HepG2 (cell line): Measurements from ENCODE around the gene NRL. TPM values are rescaled to one million over a fixed set of nuclear protein-coding genes. Genes with fewer than 3 reads are reported as not detected.

Experiments used
- AGO2 ChIP-seq: fragments of 200-400 bp; formaldehyde crosslinking; optimal IDR thresholded peaks from 2 replicates; pipeline ENCODE3; 2017; ENCODE audit warnings: mild to moderate bottlenecking, low read depth, low read length, moderate library complexity
- BORCS8-MEF2B ChIP-seq: sonication (generic); formaldehyde crosslinking; IDR thresholded peaks from 2 replicates; pipeline ENCODE4 v1.8.0; 2022; ENCODE audit warnings: mild to moderate bottlenecking, missing genetic modification reagents
- CBX5 ChIP-seq: sonication (generic); formaldehyde crosslinking; IDR thresholded peaks from 2 replicates; pipeline ENCODE4 v1.4.0; 2020; ENCODE audit warnings: missing genetic modification reagents, borderline replicate concordance
- FOSL2 ChIP-seq: sonication (generic); formaldehyde crosslinking; IDR thresholded peaks from 2 replicates; pipeline ENCODE4 v1.4.0; 2020; ENCODE audit warnings: missing genetic modification reagents
- GLMP ChIP-seq: sonication (generic); formaldehyde crosslinking; IDR thresholded peaks from 2 replicates; pipeline ENCODE4 v1.9.0; 2021; ENCODE audit warnings: missing genetic modification reagents, mild to moderate bottlenecking, borderline replicate concordance
- GZF1 ChIP-seq: sonication (generic); formaldehyde crosslinking; IDR thresholded peaks from 2 replicates; pipeline ENCODE4 v1.5.1; 2020; ENCODE audit warnings: mild to moderate bottlenecking, missing genetic modification reagents
- HDAC1 ChIP-seq: sonication (generic); formaldehyde crosslinking; IDR thresholded peaks from 2 replicates; pipeline ENCODE4 v1.5.1; 2020; ENCODE audit warnings: mild to moderate bottlenecking, missing genetic modification reagents
- KLF16 ChIP-seq, 2 experiments: sonication (generic) in 1 of 2; formaldehyde crosslinking in 1 of 2; IDR thresholded peaks; 2 replicates each; pipeline versions ENCODE4 v1.6.1 to v1.8.0; 2016 to 2023; ENCODE audit warnings: missing genetic modification reagents in 2 of 2, missing compliant biosample characterization in 1 of 2
- MEF2D ChIP-seq: sonication (generic); formaldehyde crosslinking; IDR thresholded peaks from 2 replicates; pipeline ENCODE4 v1.5.1; 2020; ENCODE audit warnings: mild to moderate bottlenecking, missing genetic modification reagents
- MTA1 ChIP-seq: sonication (generic); formaldehyde crosslinking; IDR thresholded peaks from 2 replicates; pipeline ENCODE4 v1.4.0; 2020; ENCODE audit warnings: missing genetic modification reagents, mild to moderate bottlenecking, borderline replicate concordance
- NFE2L1 ChIP-seq: sonication (generic); formaldehyde crosslinking; IDR thresholded peaks from 2 replicates; pipeline ENCODE4 v1.4.0; 2020; ENCODE audit warnings: missing genetic modification reagents, mild to moderate bottlenecking, borderline replicate concordance
- NFYB ChIP-seq: sonication (generic); formaldehyde crosslinking; IDR thresholded peaks from 2 replicates; pipeline ENCODE4 v1.4.0; 2020; ENCODE audit warnings: missing genetic modification reagents
- NR2F6 ChIP-seq, 2 experiments: IDR thresholded peaks; 2 replicates each; pipeline ENCODE4 v1.6.1; 2016; ENCODE audit warnings: antibody characterized with exemption in 1 of 2, mild to moderate bottlenecking in 1 of 2
- PCBP2 ChIP-seq: fragments of 200-400 bp; formaldehyde crosslinking; optimal IDR thresholded peaks from 2 replicates; pipeline ENCODE3; 2018; ENCODE audit warnings: low read length, low read depth; ENCODE audit not compliant: poor library complexity, severe bottlenecking
- RBM39 ChIP-seq: fragments of 200-400 bp; formaldehyde crosslinking; IDR thresholded peaks from one replicate; pipeline ENCODE4 v1.6.1; 2018; ENCODE audit warnings: antibody characterized with exemption, mild to moderate bottlenecking, low read depth, low read length; ENCODE audit not compliant: poor library complexity, severe bottlenecking
- RFX1 ChIP-seq: fragments of 450-650 bp; IDR thresholded peaks from 2 replicates; pipeline ENCODE4 v1.6.1; 2017
- TCF12 ChIP-seq, 2 experiments: fragments of 450-650 bp in 1 of 2; sonication (generic) in 1 of 2; formaldehyde crosslinking in 1 of 2; IDR thresholded peaks; 2 replicates each; pipeline versions ENCODE4 v1.6.1 to v1.8.0; 2017 to 2022; ENCODE audit warnings: antibody characterized with exemption in 1 of 2, mild to moderate bottlenecking in 1 of 2, missing genetic modification reagents in 1 of 2, moderate library complexity in 1 of 2
- YEATS2 ChIP-seq: sonication (generic); formaldehyde crosslinking; IDR thresholded peaks from 2 replicates; pipeline ENCODE4 v1.4.0; 2020; ENCODE audit warnings: missing genetic modification reagents, borderline replicate concordance
- ZMAT5 ChIP-seq: sonication (generic); formaldehyde crosslinking; IDR thresholded peaks from 2 replicates; pipeline ENCODE4 v1.5.0; 2020; ENCODE audit warnings: mild to moderate bottlenecking, low read depth, missing genetic modification reagents, borderline replicate concordance
- ZNF383 ChIP-seq: sonication (generic); formaldehyde crosslinking; IDR thresholded peaks from 2 replicates; pipeline ENCODE4 v1.4.0; 2020; ENCODE audit warnings: missing genetic modification reagents, mild to moderate bottlenecking, borderline replicate concordance
- polyA plus RNA-seq, 8 experiments: library from polyadenylated mRNA; depleted of rRNA in 3 of 8; stranded (reverse) in 7 of 8; unstranded in 1 of 8; fragments of >200 nt; fragmentation: Illumina TruSeq in 4 of 8; extraction: Trizol in 4 of 8; gene quantifications; 2 replicates each; pipeline versions ENCODE4 v1.2.1 to v1.2.3, GENCODE V29; 2011 to 2016; ENCODE audit warnings: low read depth in 4 of 8, missing spikeins in 1 of 8, mixed read lengths in 1 of 8; ENCODE audit not compliant: insufficient read depth in 1 of 8
- total RNA-seq, 5 experiments: library from RNA; depleted of rRNA; stranded (reverse); fragments of >200 nt; fragmentation: Illumina TruSeq; extraction: Trizol; gene quantifications; 2 replicates each; pipeline ENCODE4 v1.2.3, GENCODE V29; 2016; ENCODE audit warnings: low read depth in 1 of 5
- TF ChIP-seq, protein P1 (sequence below): IDR thresholded peaks from 2 replicates; pipeline ENCODE4 v1.6.1; 2018; ENCODE audit warnings: missing genetic modification reagents, mild to moderate bottlenecking, missing compliant biosample characterization
- TF ChIP-seq, protein P2 (sequence below): sonication (generic); formaldehyde crosslinking; IDR thresholded peaks from 2 replicates; pipeline ENCODE4 v1.5.0; 2020; ENCODE audit warnings: mild to moderate bottlenecking, missing genetic modification reagents
- TF ChIP-seq, protein P3 (sequence below): sonication (generic); formaldehyde crosslinking; IDR thresholded peaks from 2 replicates; pipeline ENCODE4 v1.4.0; 2020; ENCODE audit warnings: mild to moderate bottlenecking, missing genetic modification reagents

The NRL gene
- total and polyA plus RNA-seq, 2 of the 13 experiments (the other 11 are each of a cell fraction or from before 2014, with no cell fraction given), result 2.5 to 4.7 TPM

GRCh38 chr14:24146978-24147760 lies 32.4 kb upstream of the NRL start, which contains the start of gene RNF31 (continued):
- peak; percentile 14 for TF ChIP-seq PCBP2
- no peak; the same call in 1 of the 2 replicates for TF ChIP-seq ZNF383 (CRISPR knock-in tag)
- TF ChIP-seq GLMP, result no peak
- no peak for TF ChIP-seq HDAC1
- 0 out of 2 replicates have a peak, but pooled peaks have one; percentile 39 for TF ChIP-seq CBX5
- peak; percentile 91 for TF ChIP-seq NFYB (CRISPR knock-in tag)
- peak; percentile 84 for TF ChIP-seq AGO2
- no peak; the same call in 1 of the 2 replicates for TF ChIP-seq NFE2L1 (CRISPR knock-in tag)
- peak in 1 of 2 experiments; percentile 72; a peak in 1 of 4 replicates for TF ChIP-seq KLF16 (CRISPR knock-in tag; IDR thresholded peaks at IDR 0.05)
- TF ChIP-seq TCF12 (IDR thresholded peaks at IDR 0.05), result no peak
- TF ChIP-seq TCF12 (CRISPR knock-in tag; IDR thresholded peaks at IDR 0.05), result no peak
- peak; percentile 84 for TF ChIP-seq BORCS8-MEF2B
- TF ChIP-seq, protein P1, sequence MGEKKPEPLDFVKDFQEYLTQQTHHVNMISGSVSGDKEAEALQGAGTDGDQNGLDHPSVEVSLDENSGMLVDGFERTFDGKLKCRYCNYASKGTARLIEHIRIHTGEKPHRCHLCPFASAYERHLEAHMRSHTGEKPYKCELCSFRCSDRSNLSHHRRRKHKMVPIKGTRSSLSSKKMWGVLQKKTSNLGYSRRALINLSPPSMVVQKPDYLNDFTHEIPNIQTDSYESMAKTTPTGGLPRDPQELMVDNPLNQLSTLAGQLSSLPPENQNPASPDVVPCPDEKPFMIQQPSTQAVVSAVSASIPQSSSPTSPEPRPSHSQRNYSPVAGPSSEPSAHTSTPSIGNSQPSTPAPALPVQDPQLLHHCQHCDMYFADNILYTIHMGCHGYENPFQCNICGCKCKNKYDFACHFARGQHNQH (CRISPR knock-in tag), result peak; percentile 32; the same call in 1 of the 2 replicates
- no peak; the same call in 1 of the 2 replicates for TF ChIP-seq NR2F6 (IDR thresholded peaks at IDR 0.05)
- peak; percentile 5; the same call in 1 of the 2 replicates for TF ChIP-seq NR2F6 (CRISPR knock-in tag; IDR thresholded peaks at IDR 0.05)
- TF ChIP-seq ZMAT5 (CRISPR knock-in tag), result no peak
- peak; percentile 52; the same call in 1 of the 2 replicates for TF ChIP-seq MTA1
- peak; percentile 94 for TF ChIP-seq RBM39
- peak; percentile 14; the same call in 1 of the 2 replicates for TF ChIP-seq GZF1 (CRISPR knock-in tag)
- no peak for TF ChIP-seq RFX1
- peak; percentile 68; the same call in 1 of the 2 replicates for TF ChIP-seq YEATS2 (CRISPR knock-in tag)
- TF ChIP-seq MEF2D, result peak; percentile 66; the same call in 1 of the 2 replicates
- TF ChIP-seq, protein P2, sequence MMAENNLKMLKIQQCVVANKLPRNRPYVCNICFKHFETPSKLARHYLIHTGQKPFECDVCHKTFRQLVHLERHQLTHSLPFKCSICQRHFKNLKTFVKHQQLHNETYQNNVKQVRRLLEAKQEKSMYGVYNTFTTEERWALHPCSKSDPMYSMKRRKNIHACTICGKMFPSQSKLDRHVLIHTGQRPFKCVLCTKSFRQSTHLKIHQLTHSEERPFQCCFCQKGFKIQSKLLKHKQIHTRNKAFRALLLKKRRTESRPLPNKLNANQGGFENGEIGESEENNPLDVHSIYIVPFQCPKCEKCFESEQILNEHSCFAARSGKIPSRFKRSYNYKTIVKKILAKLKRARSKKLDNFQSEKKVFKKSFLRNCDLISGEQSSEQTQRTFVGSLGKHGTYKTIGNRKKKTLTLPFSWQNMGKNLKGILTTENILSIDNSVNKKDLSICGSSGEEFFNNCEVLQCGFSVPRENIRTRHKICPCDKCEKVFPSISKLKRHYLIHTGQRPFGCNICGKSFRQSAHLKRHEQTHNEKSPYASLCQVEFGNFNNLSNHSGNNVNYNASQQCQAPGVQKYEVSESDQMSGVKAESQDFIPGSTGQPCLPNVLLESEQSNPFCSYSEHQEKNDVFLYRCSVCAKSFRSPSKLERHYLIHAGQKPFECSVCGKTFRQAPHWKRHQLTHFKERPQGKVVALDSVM (CRISPR knock-in tag), result no peak
- peak; percentile 8; the same call in 1 of the 2 replicates for TF ChIP-seq FOSL2 (CRISPR knock-in tag)
- TF ChIP-seq, protein P3, sequence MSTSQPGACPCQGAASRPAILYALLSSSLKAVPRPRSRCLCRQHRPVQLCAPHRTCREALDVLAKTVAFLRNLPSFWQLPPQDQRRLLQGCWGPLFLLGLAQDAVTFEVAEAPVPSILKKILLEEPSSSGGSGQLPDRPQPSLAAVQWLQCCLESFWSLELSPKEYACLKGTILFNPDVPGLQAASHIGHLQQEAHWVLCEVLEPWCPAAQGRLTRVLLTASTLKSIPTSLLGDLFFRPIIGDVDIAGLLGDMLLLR (CRISPR knock-in tag), result peak; percentile 1; the same call in 1 of the 2 replicates
